Measurements from ENCODE around the gene SNAPC1.
"Not testable (repeated sequence)": the region's sequence is repeated elsewhere in the genome, so short reads cannot be mapped to it uniquely, and the experiment has no call there.

The SNAPC1 gene

DNA sequence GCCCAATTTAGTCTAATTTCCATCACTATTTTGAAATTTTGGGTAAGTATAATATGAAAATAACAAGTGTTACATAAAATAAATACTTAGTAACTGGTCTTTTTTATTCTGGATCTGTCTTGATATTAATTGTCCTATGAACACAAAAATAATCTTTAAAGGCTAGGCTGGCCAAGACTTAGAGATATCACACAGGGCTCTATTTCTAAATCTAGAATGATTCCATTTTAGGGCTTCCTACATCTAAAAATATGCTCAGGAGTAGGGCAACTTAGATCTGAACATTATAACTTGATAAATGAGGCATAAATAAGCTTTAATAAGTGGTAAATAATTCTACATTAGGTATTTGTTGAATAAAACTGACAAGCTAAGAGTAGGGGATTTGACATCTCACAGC is 23.1 kb upstream of the SNAPC1 start:
- H3K4me3 Mint-ChIP-seq: no peak overlapping the region
- H3K27ac Mint-ChIP-seq: no peak overlapping the region
- H3K9me3 Mint-ChIP-seq: no peaks in the 10 kb centered on the region
- peaks cover 82% of the 10 kb centered on the region for H3K36me3 Mint-ChIP-seq (ENCODE audit: low read depth)
- no peaks in the 10 kb centered on the region for H3K27me3 Mint-ChIP-seq
- H3K4me1 Mint-ChIP-seq (ENCODE audit: low read depth): peaks cover 4% of the 10 kb centered on the region

- peak overlapping the region; percentile 36 for H3K27ac Mint-ChIP-seq
- H3K36me3 Mint-ChIP-seq (ENCODE audit: low read depth): peaks cover 79% of the 10 kb centered on the region
- no peaks in the 10 kb centered on the region for H3K9me3 Mint-ChIP-seq
- no peaks in the 10 kb centered on the region for H3K27me3 Mint-ChIP-seq
- H3K4me3 Mint-ChIP-seq: no peak overlapping the region
- H3K4me1 Mint-ChIP-seq (ENCODE audit: low read depth): peaks cover 12% of the 10 kb centered on the region
Measured at GRCh38 chr14:61742371-61742770, 19.8 kb upstream of the SNAPC1 start.

DNA sequence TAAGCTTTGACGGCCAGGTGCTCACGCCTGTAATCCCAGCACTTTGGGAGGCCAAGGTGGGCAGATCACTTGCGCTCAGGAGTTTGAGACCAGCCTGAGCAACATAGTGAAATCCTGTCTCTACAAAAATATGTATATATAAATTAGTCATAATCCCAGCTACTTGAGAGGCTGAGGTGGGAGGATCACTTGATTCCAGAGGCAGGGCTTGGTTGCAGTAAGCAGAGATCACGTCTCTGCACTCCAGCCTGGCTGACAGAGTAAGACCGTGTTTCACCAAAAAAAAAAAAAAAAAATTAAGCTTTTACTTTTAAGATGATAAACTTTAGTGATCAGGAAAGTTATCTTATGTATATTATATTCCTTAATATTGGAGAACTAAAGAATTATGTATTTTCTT is 18.0 kb upstream of the SNAPC1 start:
- peaks cover 79% of the 10 kb centered on the region for H3K36me3 Mint-ChIP-seq (ENCODE audit: low read depth)
- no peak overlapping the region for H3K4me3 Mint-ChIP-seq
- no peak overlapping the region for H3K27ac Mint-ChIP-seq
- no peaks in the 10 kb centered on the region for H3K9me3 Mint-ChIP-seq
- peaks cover 20% of the 10 kb centered on the region for H3K4me1 Mint-ChIP-seq (ENCODE audit: low read depth)
- H3K27me3 Mint-ChIP-seq: no peaks in the 10 kb centered on the region

DNA sequence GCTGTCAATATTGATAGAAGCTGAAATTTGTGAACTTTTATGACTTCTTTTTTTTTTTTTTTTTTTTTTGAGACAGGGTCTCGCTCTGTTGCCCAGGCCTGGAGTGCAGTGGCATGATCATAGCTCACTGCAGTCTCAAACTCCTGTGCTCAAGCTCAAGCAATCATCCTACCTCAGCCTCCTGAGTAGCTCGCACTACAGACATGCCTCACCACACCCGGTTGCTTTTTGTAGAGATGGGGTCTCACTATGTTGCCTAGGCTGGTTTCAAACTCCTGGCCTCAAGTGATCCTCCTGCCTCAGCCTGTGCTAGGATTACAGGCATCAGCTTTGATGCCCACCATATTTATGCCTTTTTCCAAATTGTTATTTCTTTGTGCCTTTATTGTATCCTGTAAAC is 15.9 kb upstream of the SNAPC1 start:
- H3K4me3 Mint-ChIP-seq: peak overlapping the region; percentile 19
- H3K27ac Mint-ChIP-seq: peak overlapping the region; percentile 68
- not testable (repeated sequence) for H3K9me3 Mint-ChIP-seq, H3K27me3 Mint-ChIP-seq
- H3K36me3 Mint-ChIP-seq (ENCODE audit: low read depth): peaks cover 76% of the 10 kb centered on the region
- peaks cover 33% of the 10 kb centered on the region for H3K4me1 Mint-ChIP-seq (ENCODE audit: low read depth)

GRCh38 chr14:61746881-61747280 is 15.3 kb upstream of the SNAPC1 start:
- Mint-ChIP-seq H3K36me3 (ENCODE audit: low read depth) (peaks cover 76% of the 10 kb centered on the region), H3K4me1 (ENCODE audit: low read depth) (peaks cover 37% of the 10 kb centered on the region), H3K9me3 (no peaks in the 10 kb centered on the region), H3K27me3 (no peaks in the 10 kb centered on the region), H3K4me3 (peak overlapping the region; percentile 19), H3K27ac (peak overlapping the region; percentile 68)

DNA sequence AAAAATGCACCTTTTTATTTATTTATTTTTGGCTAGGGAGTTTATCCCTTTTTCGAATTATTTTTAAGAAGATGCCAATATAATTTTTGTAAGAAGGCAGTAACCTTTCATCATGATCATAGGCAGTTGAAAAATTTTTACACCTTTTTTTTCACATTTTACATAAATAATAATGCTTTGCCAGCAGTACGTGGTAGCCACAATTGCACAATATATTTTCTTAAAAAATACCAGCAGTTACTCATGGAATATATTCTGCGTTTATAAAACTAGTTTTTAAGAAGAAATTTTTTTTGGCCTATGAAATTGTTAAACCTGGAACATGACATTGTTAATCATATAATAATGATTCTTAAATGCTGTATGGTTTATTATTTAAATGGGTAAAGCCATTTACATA is 14.9 kb upstream of the SNAPC1 start:
- Mint-ChIP-seq H3K4me1 (ENCODE audit: low read depth) (peaks cover 42% of the 10 kb centered on the region), H3K4me3 (no peak overlapping the region), H3K36me3 (ENCODE audit: low read depth) (peaks cover 74% of the 10 kb centered on the region), H3K27me3 (no peaks in the 10 kb centered on the region), H3K9me3 (no peaks in the 10 kb centered on the region), H3K27ac (peak overlapping the region; percentile 68)

DNA sequence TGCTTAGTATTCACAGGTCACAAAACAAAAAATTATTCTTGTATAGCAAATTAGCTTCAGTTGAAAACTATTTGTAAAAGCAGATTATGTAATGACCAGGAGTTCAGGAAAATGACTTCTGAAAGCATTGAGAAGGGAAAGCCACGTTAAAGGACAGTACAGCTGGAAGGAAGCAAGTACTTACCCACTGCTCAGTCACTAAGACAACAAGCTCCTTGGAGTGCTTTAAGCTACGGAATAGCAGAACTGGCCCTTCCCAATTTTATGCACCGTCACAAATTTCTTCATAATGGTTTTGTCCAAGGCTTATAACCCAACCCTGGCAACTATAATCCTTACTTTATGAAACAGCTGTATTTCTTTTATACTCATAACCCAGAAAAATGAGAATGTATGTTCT is 13.0 kb upstream of the SNAPC1 start:
- H3K27ac Mint-ChIP-seq: no peak overlapping the region
- peaks cover 63% of the 10 kb centered on the region for H3K36me3 Mint-ChIP-seq (ENCODE audit: low read depth)
- H3K4me3 Mint-ChIP-seq: peak overlapping the region; percentile 92

GRCh38 chr14:61749867-61750266 is 12.4 kb upstream of the SNAPC1 start:
- Mint-ChIP-seq H3K4me3 (peak overlapping the region; percentile 92), H3K9me3 (no peaks in the 10 kb centered on the region), H3K27ac (no peak overlapping the region), H3K36me3 (ENCODE audit: low read depth) (peaks cover 59% of the 10 kb centered on the region), H3K27me3 (no peaks in the 10 kb centered on the region), H3K4me1 (ENCODE audit: low read depth) (peaks cover 48% of the 10 kb centered on the region)

More for the DNA sequence above, 13.0 kb upstream of the SNAPC1 start:
- Mint-ChIP-seq H3K4me1 (ENCODE audit: low read depth) (peaks cover 48% of the 10 kb centered on the region), H3K9me3 (no peaks in the 10 kb centered on the region), H3K27me3 (no peaks in the 10 kb centered on the region)

- no peaks in the 10 kb centered on the region for H3K27me3 Mint-ChIP-seq
- no peaks in the 10 kb centered on the region for H3K9me3 Mint-ChIP-seq
- H3K36me3 Mint-ChIP-seq (ENCODE audit: low read depth): peaks cover 49% of the 10 kb centered on the region
- H3K27ac Mint-ChIP-seq: peak overlapping the region; percentile 92
- H3K4me3 Mint-ChIP-seq: peak overlapping the region; percentile 92
- H3K4me1 Mint-ChIP-seq (ENCODE audit: low read depth): peaks cover 44% of the 10 kb centered on the region
Measured at GRCh38 chr14:61750708-61751474, 11.3 kb upstream of the SNAPC1 start.

- peaks cover 43% of the 10 kb centered on the region for H3K36me3 Mint-ChIP-seq (ENCODE audit: low read depth)
- no peaks in the 10 kb centered on the region for H3K9me3 Mint-ChIP-seq
- peak overlapping the region; percentile 68 for H3K4me3 Mint-ChIP-seq
- H3K4me1 Mint-ChIP-seq (ENCODE audit: low read depth): peaks cover 43% of the 10 kb centered on the region
- no peaks in the 10 kb centered on the region for H3K27me3 Mint-ChIP-seq
- H3K27ac Mint-ChIP-seq: peak overlapping the region; percentile 57
Measured at GRCh38 chr14:61751475-61751989, 10.7 kb upstream of the SNAPC1 start.

- peaks cover 5% of the 10 kb centered on the region for H3K27me3 Mint-ChIP-seq
- no peak overlapping the region for H3K4me3 Mint-ChIP-seq
- peaks cover 32% of the 10 kb centered on the region for H3K36me3 Mint-ChIP-seq (ENCODE audit: low read depth)
- peaks cover 36% of the 10 kb centered on the region for H3K4me1 Mint-ChIP-seq (ENCODE audit: low read depth)
- no peak overlapping the region for H3K27ac Mint-ChIP-seq
- no peaks in the 10 kb centered on the region for H3K9me3 Mint-ChIP-seq
Measured at GRCh38 chr14:61752626-61753025, 9.6 kb upstream of the SNAPC1 start.

- Mint-ChIP-seq H3K36me3 (ENCODE audit: low read depth) (peaks cover 25% of the 10 kb centered on the region), H3K27ac (no peak overlapping the region), H3K4me3 (no peak overlapping the region), H3K9me3 (no peaks in the 10 kb centered on the region), H3K27me3 (peaks cover 5% of the 10 kb centered on the region), H3K4me1 (ENCODE audit: low read depth) (peaks cover 31% of the 10 kb centered on the region)
Measured at GRCh38 chr14:61753631-61754030, 8.6 kb upstream of the SNAPC1 start.

- Mint-ChIP-seq H3K27me3 (peaks cover 5% of the 10 kb centered on the region), H3K36me3 (ENCODE audit: low read depth) (peaks cover 14% of the 10 kb centered on the region), H3K9me3 (no peaks in the 10 kb centered on the region), H3K4me3 (no peak overlapping the region), H3K27ac (no peak overlapping the region), H3K4me1 (ENCODE audit: low read depth) (peaks cover 25% of the 10 kb centered on the region)
Measured at GRCh38 chr14:61754627-61755381, 7.4 kb upstream of the SNAPC1 start.

DNA sequence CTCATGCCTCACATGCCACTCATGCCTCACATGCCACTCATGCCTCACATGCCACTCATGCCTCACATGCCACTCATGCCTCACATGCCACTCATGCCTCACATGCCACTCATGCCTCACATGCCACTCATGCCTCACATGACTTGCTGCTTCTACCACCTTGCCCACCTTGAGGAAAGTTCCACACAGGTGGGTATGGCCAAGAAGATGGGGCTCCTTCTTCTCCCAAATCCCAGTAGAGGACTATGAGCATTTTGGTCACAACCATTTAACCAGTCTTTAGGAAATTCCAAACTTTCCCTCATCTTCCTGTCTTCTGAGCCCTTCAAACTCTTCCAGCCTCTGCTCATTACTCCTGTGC is 6.9 kb upstream of the SNAPC1 start:
- not testable (repeated sequence) for H3K9me3 Mint-ChIP-seq; H3K27ac Mint-ChIP-seq; H3K27me3 Mint-ChIP-seq; H3K4me3 Mint-ChIP-seq; H3K36me3 Mint-ChIP-seq (ENCODE audit: low read depth)
- peaks cover 20% of the 10 kb centered on the region for H3K4me1 Mint-ChIP-seq (ENCODE audit: low read depth)

- Mint-ChIP-seq H3K4me3 (no peak overlapping the region), H3K27ac (no peak overlapping the region), H3K4me1 (ENCODE audit: low read depth) (peaks cover 14% of the 10 kb centered on the region), H3K27me3 (peaks cover 5% of the 10 kb centered on the region), H3K9me3 (no peaks in the 10 kb centered on the region), H3K36me3 (ENCODE audit: low read depth) (peaks cover 7% of the 10 kb centered on the region)
Measured at GRCh38 chr14:61756135-61756534, 6.1 kb upstream of the SNAPC1 start.
